OCI-LY7 (cell line): ENCODE results near the gene MRPL33.

Experiments used
- CTCF ChIP-seq: fragments of 200-600 bp; sonication (generic); conservative IDR thresholded peaks from 2 replicates; pipeline ENCODE4 v1.5.1; 2014; ENCODE audit warnings: mild to moderate bottlenecking, antibody characterized with exemption, low read length, moderate library complexity, mixed read lengths
- EZH2phosphoT487 ChIP-seq: fragments of 200-600 bp; sonication (generic); IDR thresholded peaks from 2 replicates; pipeline ENCODE4 v1.6.1; 2018; ENCODE audit warnings: low read depth, borderline replicate concordance, mild to moderate bottlenecking, mixed run types, antibody characterized with exemption, low read length, moderate library complexity, mixed read lengths

- TF ChIP-seq CTCF (no peak), EZH2phosphoT487 (no peak)
These were observed 52.9 kb downstream of the MRPL33 start for GRCh38 chr2:27824401-27824800.
